22Rv1 (cell line): ENCODE data around the gene NUB1.

Experiments used
- CTCF ChIP-seq: fragments of 450-650 bp; IDR thresholded peaks from 2 replicates; pipeline ENCODE4 v1.5.1; 2017; ENCODE audit warnings: mild to moderate bottlenecking
- ZFX ChIP-seq: fragments of 450-650 bp; IDR thresholded peaks from 2 replicates; pipeline ENCODE4 v1.6.1; 2017; ENCODE audit warnings: antibody characterized with exemption, borderline replicate concordance

DNA sequence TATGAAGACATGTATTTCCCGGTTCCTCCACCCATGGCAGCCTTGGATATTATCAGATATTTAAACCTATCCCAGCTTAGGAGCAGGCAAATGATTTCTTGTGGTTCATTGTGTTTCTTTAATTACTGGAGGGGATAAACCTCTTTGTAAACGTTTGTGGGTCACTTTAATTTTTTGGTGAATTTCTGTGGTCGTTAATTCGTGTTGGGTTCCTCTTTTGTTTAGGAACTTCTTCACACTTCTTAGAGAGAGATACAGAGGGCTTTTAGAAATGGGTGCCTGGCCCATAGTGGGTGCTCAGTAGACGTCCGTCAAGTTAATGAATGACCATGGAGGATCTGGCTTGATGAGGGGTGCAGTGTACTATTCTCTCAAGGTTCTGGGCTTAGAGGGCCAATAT lies 27.2 kb upstream of the NUB1 start:
- TF ChIP-seq CTCF (no peak), ZFX (no peak)
